Endothelial cell of umbilical vein (primary cell): ENCODE measurements around the gene ARSB. TPM values are rescaled to one million over a fixed set of nuclear protein-coding genes. Genes with fewer than 3 reads are reported as not detected.

Experiments used
- BruUV-seq: library from RNA; stranded (reverse); fragments of 400-500 nt; replicated peaks from 2 replicates; lab custom pipeline; 2021; lab: Mats Ljungman, UMichigan
- CTCF ChIA-PET: fragments of 300-600, 350-600 bp; sonication (Branson Sonifier 250); formaldehyde crosslinking; loops from one replicate; lab custom pipeline; 2021; ENCODE audit warnings: antibody characterized with exemption, inconsistent platforms; lab: Charles Lee
- POLR2A ChIA-PET: fragments of 300-600, 350-600 bp; sonication (Branson Sonifier 250); formaldehyde crosslinking; loops from one replicate; lab custom pipeline; 2021; ENCODE audit warnings: antibody characterized with exemption, inconsistent platforms; lab: Charles Lee
- DNase-seq: peaks from one replicate; pipeline ENCODE4 v3.0.0-alpha.2; 2011; ENCODE audit warnings: low read depth, low spot score
- FAIRE-seq: peaks from 2 replicates; lab custom pipeline; 2011; peaks lifted over from hg19 to GRCh38; lab: Jason Lieb, UNC
- H2AFZ ChIP-seq: 2 replicates; pipeline ENCODE4 v1.6.0; 2012; ENCODE audit warnings: low read depth, low read length, control low read depth, inconsistent platforms
- H3K27ac ChIP-seq: 2 replicates; pipeline ENCODE4 v1.5.1; 2011; ENCODE audit warnings: low read depth, mild to moderate bottlenecking, control low read depth, low read length, moderate library complexity; ENCODE audit not compliant: insufficient read depth
- H3K27me3 ChIP-seq, 2 experiments: 2 replicates each; pipeline versions ENCODE4 v1.6.0 to v1.6.1; 2011; ENCODE audit warnings: low read length in 2 of 2, mixed read lengths in 1 of 2; ENCODE audit not compliant: control insufficient read depth in 2 of 2, insufficient read depth in 2 of 2
- H3K36me3 ChIP-seq, 2 experiments: 2 replicates in 1 of 2; 3 replicates in 1 of 2; pipeline ENCODE4 v1.5.1; 2011; ENCODE audit warnings: low read length in 2 of 2, mild to moderate bottlenecking in 1 of 2, moderate library complexity in 1 of 2; ENCODE audit not compliant: control insufficient read depth in 2 of 2, insufficient read depth in 2 of 2; ENCODE audit errors: extremely low read depth in 1 of 2
- H3K4me1 ChIP-seq: 3 replicates; pipeline ENCODE4 v1.5.1; 2011; ENCODE audit warnings: mild to moderate bottlenecking, low read length; ENCODE audit not compliant: control insufficient read depth, insufficient read depth; ENCODE audit errors: extremely low read depth
- H3K4me2 ChIP-seq: 2 replicates; pipeline ENCODE4 v1.6.1; 2011; ENCODE audit warnings: low read length, control low read depth, mixed read lengths; ENCODE audit not compliant: insufficient read depth
- H3K4me3 ChIP-seq, 3 experiments: fragments of 200-600 bp in 1 of 3; sonication (generic), shearing (Covaris generic) in 1 of 3; replicated peaks in 1 of 3; 2 replicates each; pipeline ENCODE4 v1.5.1; 2011 to 2016; ENCODE audit warnings: control low read depth in 3 of 3, low read length in 3 of 3, mild to moderate bottlenecking in 2 of 3, inconsistent platforms in 1 of 3, low read depth in 1 of 3, moderate library complexity in 1 of 3; ENCODE audit not compliant: insufficient read depth in 1 of 3
- H3K79me2 ChIP-seq: 2 replicates; pipeline ENCODE4 v1.6.0; 2012; ENCODE audit warnings: low read length, inconsistent platforms; ENCODE audit not compliant: control insufficient read depth, insufficient read depth
- H3K9ac ChIP-seq: replicated peaks from 2 replicates; pipeline ENCODE3; 2011; ENCODE audit warnings: low read length, control low read depth; ENCODE audit not compliant: insufficient read depth; ENCODE audit errors: extremely low read depth
- H3K9me1 ChIP-seq: replicated peaks from 3 replicates; pipeline ENCODE4 v1.6.0; 2011; ENCODE audit warnings: mild to moderate bottlenecking, low read length; ENCODE audit not compliant: control insufficient read depth, insufficient read depth; ENCODE audit errors: extremely low read depth
- H3K9me3 ChIP-seq: replicated peaks from 2 replicates; pipeline ENCODE4 v1.5.1; 2012; ENCODE audit warnings: low read length, inconsistent platforms; ENCODE audit not compliant: control insufficient read depth, insufficient read depth
- H4K20me1 ChIP-seq: replicated peaks from 2 replicates; pipeline ENCODE3; 2011; ENCODE audit warnings: mild to moderate bottlenecking, low read length; ENCODE audit not compliant: control insufficient read depth, insufficient read depth; ENCODE audit errors: extremely low read depth
- CTCF ChIP-seq, 2 donors: IDR thresholded peaks; 1 replicate in 1 of 2; 2 replicates in 1 of 2; pipeline ENCODE4 v1.5.1; 2011; ENCODE audit warnings: low read length in 2 of 2, mild to moderate bottlenecking in 2 of 2, moderate library complexity in 2 of 2, control low read depth in 1 of 2, inconsistent platforms in 1 of 2, low read depth in 1 of 2; ENCODE audit not compliant: insufficient read depth in 1 of 2; ENCODE audit errors: extremely low read depth in 1 of 2
- EZH2 ChIP-seq: IDR thresholded peaks from 2 replicates; pipeline ENCODE4 v1.6.1; 2012; ENCODE audit warnings: borderline replicate concordance, low read depth, mild to moderate bottlenecking, moderate library complexity, low read length, inconsistent platforms; ENCODE audit not compliant: severe bottlenecking
- FOS ChIP-seq: IDR thresholded peaks from 2 replicates; pipeline ENCODE4 v1.6.1; 2011; ENCODE audit warnings: mild to moderate bottlenecking, low read length, moderate library complexity, borderline replicate concordance; ENCODE audit not compliant: insufficient read depth
- GATA2 ChIP-seq: IDR thresholded peaks from 2 replicates; pipeline ENCODE4 v1.7.0; 2011; ENCODE audit warnings: low read depth, mild to moderate bottlenecking, moderate library complexity, mixed read lengths, low read length; ENCODE audit not compliant: insufficient read length, insufficient read depth
- JUN ChIP-seq: IDR thresholded peaks from 2 replicates; pipeline ENCODE4 v1.6.1; 2011; ENCODE audit warnings: borderline replicate concordance, low read depth; ENCODE audit not compliant: insufficient read length, insufficient read depth
- MAX ChIP-seq: IDR thresholded peaks from 2 replicates; pipeline ENCODE4 v1.6.1; 2011; ENCODE audit not compliant: insufficient read depth, insufficient read length
- MYC ChIP-seq: IDR thresholded peaks from one replicate; pipeline ENCODE4 v1.6.1; 2011; ENCODE audit warnings: mild to moderate bottlenecking, low read depth, low read length
- POLR2A ChIP-seq: IDR thresholded peaks from 2 replicates; pipeline ENCODE4 v1.6.1; 2012; ENCODE audit warnings: low read depth, mild to moderate bottlenecking, control low read depth, low read length
- POLR2AphosphoS5 ChIP-seq: IDR thresholded peaks from 2 replicates; pipeline ENCODE4 v1.6.1; 2012; ENCODE audit warnings: low read depth, mild to moderate bottlenecking, control low read depth, low read length, moderate library complexity; ENCODE audit not compliant: insufficient read depth
- dilution Hi-C: fragments of 300-500 bp; cut with MboI; formaldehyde crosslinking; loops from one replicate; pipeline ENCODE4 v1.15.0; 2019; ENCODE audit warnings: low sequenced_read_pairs; ENCODE audit not compliant: extremely low pct_ligation_motif_present
- intact Hi-C: fragments of 100-400 bp; cut with micrococcal nuclease; formaldehyde crosslinking; loops from one replicate; pipeline ENCODE4 v1.10.0; 2022
- polyA plus RNA-seq, 4 experiments: library from polyadenylated mRNA; depleted of rRNA in 3 of 4; stranded (reverse) in 3 of 4; unstranded in 1 of 4; fragments of >200 nt; gene quantifications; 2 replicates each; pipeline versions ENCODE4 v1.2.1 to v1.2.3, GENCODE V29; 2011 to 2012; ENCODE audit warnings: missing spikeins in 1 of 4
- total RNA-seq: library from RNA; stranded (reverse); gene quantifications from 2 replicates; pipeline ENCODE4 v1.2.3, GENCODE V29; 2021

Gene ARSB
- total and polyA plus RNA-seq, 2 donors (not counting 3 experiments of a cell fraction or from before 2014, with no cell fraction given): 17.2 to 25.8 TPM

GRCh38 chr5:78813906-78814530 is 171.1 kb downstream of the ARSB start:
- Histone ChIP-seq H3K27ac (no peak overlapping the region), H2AFZ (no peak overlapping the region), H3K4me2 (no peak overlapping the region), H3K4me1 (peaks cover 3% of the 10 kb centered on the region), H3K4me3 (no peak overlapping the region), H3K27me3 (no peaks in the 10 kb centered on the region), H3K9me3 (no peaks in the 10 kb centered on the region), H4K20me1 (no peaks in the 10 kb centered on the region), H3K36me3 (no peaks in the 10 kb centered on the region), H3K79me2 (no peaks in the 10 kb centered on the region), H3K9ac (no peak overlapping the region), H3K9me1 (no peaks in the 10 kb centered on the region)
- FAIRE-seq (peak; percentile 58), DNase-seq (no peak)
- intact Hi-C loops (no loop called here), dilution Hi-C loops (no loop called here)
- BruUV-seq: no TSS peak
- CTCF ChIA-PET: interaction anchor here (1.5 kb wide), 1 partner anchor 73 kb away, joined by 3 read pairs; no protein-coding TSS in a partner anchor
- TF ChIP-seq JUN: no peak
- no peak for TF ChIP-seq POLR2AphosphoS5
- no peak for TF ChIP-seq MAX
- TF ChIP-seq GATA2: no peak
- TF ChIP-seq FOS: no peak
- no peak for TF ChIP-seq MYC
- TF ChIP-seq EZH2: no peak
- no peak for TF ChIP-seq CTCF (IDR thresholded peaks at IDR 0.05; ENCODE audit: extremely low read depth in 1 of 2, insufficient read depth in 1 of 2, low read depth in 1 of 2, low read length in 2 of 2)
- TF ChIP-seq POLR2A: no peak
- POLR2A ChIA-PET: interaction anchor here (0.6 kb wide), 1 partner anchor 540 kb away, joined by 5 read pairs; no protein-coding TSS in a partner anchor
